Left renal pelvis (tissue), 4 donors: ENCODE measurements around the gene KCNMB1. TPM values are rescaled to one million over a fixed set of nuclear protein-coding genes. Genes with fewer than 3 reads are reported as not detected.

Experiments
- DNase-seq, 4 donors: peaks; one replicate each; pipeline ENCODE4 v3.0.0-alpha.2; 2013; ENCODE audit warnings: low read depth in 4 of 4, low spot score in 3 of 4
- polyA plus RNA-seq, 4 donors: library from polyadenylated mRNA; unstranded; fragments of 120-200 nt; gene quantifications; one replicate each; pipeline ENCODE4 v1.2.1, GENCODE V29; 2013; ENCODE audit not compliant: insufficient read length in 4 of 4

Gene KCNMB1
- polyA plus RNA-seq, 4 donors = 0.48 to 1.2 (median 1.1) TPM

DNA sequence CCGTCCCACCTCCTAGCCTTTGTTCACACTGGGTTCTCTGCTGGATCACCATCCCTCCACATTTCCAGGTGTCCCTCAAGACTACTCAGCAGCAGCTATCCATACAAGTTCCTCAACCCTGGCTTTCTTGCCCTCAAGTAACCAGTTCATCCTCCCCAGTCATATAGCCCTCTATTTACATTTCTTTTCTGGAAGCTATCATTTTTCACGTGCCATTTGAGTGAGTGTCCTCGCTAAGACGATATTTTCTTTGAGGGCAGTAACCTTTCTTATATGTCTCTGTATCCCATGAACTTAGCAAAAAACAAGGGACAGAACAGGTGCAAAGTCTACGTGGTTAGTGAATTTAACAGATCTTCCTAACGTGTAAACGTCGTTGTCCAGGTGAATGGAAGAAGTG lies 29.6 kb upstream of the KCNMB1 start:
- DNase-seq = no peak

DNA sequence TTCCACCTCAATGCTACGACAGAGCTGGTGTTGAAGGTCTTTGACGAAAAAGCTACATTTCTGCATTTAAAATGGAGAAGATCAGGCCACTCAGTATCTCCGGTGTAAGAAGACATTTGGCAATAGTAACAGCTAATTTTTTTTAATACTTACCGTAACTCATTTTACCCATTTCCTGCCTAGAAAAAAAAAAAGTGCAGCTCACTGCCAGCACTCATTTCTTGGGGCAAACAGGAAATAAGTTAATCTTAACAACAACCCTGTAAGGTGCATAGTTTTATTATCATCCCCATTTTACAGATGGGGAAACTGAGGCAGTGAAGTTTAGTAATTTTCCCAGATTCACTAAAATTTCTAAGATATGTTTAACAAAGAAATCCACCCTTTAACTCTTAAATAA lies 27.4 kb upstream of the KCNMB1 start:
- no peak for DNase-seq

DNA sequence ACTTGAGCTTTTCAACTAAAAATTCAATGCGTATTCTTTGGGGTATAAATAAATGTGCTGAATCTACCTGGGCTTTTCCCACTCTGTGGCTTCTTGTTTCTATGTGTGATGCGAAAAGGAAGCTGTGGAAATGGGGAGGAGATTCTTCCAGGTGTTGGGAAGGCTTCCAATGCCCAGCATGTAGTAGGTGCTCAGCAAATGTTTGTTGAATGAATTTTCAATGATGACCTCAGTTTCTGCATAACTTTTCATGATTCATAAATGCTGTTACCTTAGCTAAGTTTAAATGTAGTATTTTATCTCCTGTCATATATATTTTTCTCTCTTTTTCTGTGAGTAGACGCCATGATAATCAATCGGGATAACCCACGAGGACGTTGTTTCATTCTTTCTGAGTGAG lies 25.6 kb upstream of the KCNMB1 start:
- DNase-seq = no peak

DNA sequence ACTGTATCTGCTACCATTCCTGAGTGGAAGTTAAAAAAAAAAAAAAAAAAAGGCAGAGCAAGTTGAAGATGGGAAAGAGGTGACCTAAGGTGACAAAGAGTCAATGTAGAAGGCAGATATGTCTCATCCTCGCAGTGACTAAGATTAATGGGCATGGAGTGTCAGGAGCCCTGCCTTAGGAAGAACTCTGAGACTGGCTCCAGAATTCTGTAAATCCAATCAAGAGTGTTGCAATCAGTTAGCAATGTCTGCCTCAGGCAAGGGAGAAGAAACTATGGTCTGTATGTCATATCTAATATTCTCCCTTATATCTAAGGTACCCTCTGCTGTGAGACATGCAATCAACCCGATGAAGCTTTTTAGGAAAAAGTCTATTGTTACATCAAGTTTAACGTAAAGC lies 24.7 kb upstream of the KCNMB1 start:
- DNase-seq = no peak

DNA sequence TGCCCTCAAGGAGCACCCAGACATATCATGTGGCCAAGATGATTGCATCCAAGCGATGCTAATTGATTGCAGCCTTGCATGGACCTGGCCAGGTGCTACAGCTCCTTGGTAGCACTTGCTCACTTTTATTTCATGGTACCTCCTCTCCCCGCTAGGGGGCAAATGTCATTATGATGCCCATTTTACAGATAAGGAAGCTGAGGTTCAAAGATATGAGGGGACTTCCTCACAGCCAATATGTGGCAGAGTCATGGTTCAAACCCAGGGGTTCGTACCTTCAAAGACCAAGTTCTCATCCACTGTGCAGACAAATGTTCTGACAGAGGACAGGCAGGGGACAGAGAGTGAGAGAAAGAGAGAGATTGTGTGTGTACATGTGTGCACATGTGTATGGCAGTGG lies 21.9 kb upstream of the KCNMB1 start:
- no peak for DNase-seq

DNA sequence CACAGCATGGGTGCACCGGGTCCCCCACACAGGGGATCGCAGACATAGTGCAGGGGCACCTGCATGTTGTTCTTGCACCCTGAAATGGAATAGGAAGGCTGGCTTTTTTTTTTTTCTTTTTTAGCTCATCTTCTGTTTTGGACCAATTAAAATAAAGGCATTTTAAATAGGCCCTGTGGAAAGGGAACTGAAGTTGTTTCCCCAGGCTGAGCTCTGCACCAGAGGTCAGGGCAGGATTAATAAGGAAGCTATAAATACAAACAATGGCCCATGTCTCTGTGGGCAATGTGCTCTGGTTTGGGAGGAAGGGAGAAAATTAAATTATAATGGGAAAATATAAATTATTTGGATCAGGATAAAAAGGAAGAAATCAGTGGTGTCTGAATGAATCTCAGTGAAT lies 21.2 kb upstream of the KCNMB1 start:
- no peak for DNase-seq

DNA sequence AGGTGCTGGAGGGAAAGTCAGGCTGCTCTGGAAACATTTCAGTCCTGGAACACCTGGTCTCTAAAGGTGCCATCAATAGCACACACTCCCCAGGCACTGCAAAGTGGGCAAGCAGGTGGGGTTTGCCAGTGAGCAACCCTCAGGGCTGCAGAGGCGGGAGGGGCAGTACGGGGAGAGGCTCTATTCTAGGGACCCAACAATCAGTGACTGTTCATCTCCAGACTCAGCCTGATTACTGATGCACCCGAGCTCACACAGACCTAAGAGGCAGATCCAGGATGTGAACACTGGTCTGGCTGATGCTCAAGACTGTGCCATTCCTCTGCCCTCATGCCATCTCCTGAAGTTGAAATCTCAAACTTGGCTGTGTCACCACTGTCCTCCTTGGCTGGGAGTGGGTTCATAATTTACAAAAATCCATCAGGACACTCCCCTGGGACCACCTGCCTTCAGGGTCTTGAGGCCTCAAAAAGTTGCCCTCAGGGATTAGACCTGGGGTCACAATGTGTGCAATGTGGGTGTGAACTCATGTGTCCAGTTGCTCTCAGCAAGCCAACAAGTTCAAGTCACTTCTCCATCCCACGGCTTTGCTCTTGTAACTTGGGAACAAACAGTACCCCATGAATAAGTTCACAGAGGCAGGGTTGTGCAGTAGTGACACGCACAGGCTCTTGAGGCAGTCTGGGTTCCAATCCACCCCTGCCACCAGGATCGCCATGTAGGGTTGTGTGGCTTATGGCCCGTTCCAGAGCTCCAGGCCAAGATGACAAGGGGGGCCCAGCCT lies 19.9 kb upstream of the KCNMB1 start:
- DNase-seq = no peak

DNA sequence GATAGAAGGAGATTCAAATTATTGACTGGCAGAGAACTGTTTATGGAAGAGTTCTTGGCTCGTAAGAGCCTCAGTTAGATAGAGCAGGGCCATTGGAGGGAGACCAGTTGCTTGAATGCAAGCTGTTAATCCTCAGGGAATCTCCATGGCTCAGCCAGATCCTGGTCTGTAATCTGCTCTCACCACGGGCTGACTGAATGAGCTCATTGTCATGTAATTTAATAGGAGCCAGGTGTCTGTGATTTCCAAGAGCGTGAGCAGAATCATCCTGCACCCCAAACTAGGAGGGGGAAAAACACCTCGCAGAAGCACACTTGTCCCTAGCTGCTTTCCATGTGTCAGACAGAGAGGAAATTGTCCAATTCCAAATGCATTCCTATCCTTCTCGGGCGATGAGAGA lies 19.1 kb upstream of the KCNMB1 start:
- no peak for DNase-seq

DNA sequence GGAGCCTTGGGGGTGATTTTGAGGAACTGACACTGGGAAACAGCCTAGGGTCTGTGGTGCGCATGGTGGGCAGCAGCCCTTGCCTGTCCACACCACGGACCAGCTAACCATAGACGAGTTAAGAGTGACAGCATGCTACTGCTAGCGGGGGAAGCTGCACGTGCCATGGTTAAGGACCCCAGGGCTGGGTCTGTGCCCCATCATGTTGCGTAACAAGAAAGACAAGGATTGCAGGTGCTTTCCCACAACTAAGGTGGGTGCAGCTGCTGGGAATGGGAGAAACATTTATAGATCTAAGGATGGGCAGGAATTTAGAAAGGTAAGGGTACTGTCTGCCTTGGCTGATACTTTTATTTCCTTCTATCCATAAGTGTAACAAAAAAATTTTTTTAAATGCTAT lies 17.9 kb upstream of the KCNMB1 start:
- DNase-seq = no peak

DNA sequence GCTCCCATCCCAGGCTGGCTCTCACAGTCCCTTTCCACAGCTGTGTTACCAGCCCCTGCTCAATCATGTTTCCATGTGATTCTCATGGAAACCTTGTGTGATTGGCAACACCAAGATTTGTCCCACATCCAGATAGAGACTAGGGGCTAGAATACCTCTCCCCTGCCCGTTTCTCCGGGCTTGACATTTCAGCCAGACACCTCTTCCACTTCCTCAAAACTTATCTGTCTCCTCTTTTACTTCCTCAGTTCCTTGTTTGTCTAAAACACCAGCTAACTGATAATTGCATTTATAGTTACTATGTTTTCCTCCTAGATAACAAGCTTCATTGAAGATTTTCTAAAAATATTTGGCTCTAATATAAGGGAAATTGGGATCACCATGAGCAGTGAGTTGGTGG lies 16.6 kb upstream of the KCNMB1 start:
- DNase-seq = no peak

DNA sequence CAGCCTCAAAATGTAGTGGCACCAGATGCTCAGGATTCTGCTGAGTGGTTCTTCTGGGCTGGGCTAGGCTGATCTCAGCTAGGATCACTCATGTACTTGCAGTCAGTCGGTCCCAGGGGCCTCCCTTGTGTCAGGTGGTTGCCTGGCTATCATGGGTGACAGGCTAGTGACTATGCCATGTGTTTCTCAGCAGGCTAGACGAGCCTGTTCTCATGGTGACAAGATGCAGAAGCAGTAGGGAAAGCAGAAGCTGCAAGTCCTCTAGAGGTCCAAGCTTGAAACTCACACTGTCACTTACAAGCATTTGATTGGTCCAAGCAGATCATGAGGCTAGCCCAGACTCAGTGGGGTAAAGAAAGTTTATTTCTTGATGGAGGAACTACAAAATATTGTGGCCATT lies 15.2 kb upstream of the KCNMB1 start:
- DNase-seq = no peak

DNA sequence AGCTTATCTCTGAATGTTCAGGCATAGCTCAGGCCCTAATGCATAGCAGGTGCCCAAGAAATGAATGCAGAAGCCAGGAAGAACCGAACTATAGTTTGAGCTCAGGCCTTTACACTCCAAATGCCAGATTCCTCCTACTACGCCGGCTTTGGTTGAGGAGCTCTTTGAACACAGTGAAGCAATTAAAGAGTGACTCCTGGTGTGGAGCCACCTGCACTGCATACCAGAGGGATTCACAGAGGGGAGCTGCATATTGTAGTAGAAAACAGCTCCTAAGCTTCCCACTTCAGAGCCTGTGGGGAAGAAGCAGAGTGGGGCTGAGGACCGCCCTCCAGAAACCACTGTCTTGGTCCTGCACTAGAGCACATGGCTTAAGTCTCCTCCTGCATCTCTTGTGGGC lies 14.5 kb upstream of the KCNMB1 start:
- DNase-seq = no peak

DNA sequence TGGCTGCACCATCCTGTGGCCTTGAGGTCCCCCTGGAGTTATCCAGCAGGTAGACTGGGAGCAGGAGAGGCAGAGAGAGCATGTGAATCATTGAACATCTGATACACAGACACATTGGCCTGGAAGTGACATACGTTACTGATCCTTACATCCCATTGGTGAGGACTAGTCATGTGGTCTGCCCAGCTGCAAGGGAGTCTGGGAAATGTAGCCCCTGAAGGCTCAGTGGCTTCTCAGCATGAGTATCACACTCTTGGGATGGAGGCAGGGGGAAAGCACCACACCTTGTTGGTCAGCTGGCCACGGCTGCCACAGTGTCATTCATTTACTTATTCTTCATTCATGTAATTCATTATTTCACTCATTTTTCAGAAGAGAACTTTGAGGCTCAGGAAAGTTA lies 13.3 kb upstream of the KCNMB1 start:
- DNase-seq = no peak

DNA sequence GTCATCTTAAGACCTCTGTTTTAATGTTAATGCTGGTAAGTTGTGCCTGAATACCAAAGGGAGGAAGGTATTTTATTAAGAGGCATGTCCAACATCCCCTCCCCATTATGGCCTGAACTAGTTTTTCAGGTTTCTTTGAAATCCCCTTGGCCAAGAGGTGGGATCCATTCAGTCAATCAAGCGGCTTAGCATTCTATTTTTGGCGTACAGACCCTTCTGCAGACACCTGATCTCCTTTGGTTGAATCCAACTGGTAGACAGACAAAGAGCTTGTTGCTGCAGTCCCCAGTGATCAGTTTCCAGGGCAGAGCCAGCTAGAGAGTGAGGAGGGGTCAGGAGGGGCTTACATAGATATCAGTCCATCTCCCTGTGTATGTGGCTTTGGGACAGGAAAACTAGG lies 7.9 kb upstream of the KCNMB1 start:
- DNase-seq = no peak

DNA sequence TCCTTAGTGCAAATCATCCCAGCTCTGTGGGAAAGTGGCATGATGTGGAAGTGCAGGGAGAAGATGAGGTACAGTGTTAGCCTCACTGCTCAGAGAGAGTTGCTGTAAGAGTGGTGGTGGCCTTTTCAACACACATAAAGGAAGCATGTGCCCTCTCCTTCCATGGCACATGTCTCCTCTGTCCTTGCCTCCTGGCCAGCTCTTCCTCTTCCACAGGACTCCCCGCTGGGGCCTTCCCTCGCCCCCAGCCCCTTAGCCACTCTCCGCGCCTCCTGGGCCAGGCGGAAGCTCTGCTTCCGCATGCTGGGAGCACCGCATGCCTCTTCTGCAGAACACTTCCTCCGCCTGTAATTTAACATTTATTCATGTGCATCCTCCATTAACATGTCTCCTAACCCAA lies 4.8 kb upstream of the KCNMB1 start:
- DNase-seq = no peak

DNA sequence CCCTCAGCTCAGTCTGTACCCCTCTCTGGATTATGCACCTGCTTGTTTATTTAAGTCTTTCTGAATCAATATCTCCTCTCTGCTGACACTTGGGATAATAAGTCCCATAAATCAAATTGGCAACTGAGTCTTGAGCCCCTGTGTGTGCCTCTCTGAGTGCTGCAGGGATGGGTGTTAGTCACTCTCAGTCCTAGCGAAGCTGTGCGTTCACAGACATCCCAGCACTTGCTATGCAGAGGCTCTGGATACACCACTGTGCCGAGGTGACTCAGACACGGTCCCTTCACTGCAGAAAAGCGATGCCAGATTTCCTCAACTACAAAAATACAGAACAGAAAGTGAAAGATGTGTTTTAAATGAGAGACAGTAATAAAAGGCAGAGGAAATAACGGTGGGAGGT lies 4.1 kb upstream of the KCNMB1 start:
- no peak for DNase-seq

DNA sequence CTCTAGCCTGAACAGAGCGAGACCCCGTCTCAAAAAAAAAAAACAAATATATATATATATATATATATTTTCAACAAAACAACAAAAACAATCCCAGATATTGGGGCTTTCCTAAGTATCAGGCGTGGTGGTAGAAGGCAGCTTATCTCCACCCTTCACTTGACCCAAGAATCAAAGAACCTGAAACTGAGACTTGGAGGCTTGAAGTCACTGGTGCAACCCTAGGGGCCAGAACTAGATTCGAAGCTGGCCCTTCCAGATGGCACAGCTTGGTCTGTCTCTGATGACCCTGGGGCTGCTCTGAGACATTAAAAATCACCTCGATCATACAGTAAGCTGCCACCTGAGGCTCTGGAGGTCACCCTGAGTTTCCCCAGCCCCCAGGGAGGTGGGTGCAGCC lies 1.3 kb upstream of the KCNMB1 start:
- no peak for DNase-seq

DNA sequence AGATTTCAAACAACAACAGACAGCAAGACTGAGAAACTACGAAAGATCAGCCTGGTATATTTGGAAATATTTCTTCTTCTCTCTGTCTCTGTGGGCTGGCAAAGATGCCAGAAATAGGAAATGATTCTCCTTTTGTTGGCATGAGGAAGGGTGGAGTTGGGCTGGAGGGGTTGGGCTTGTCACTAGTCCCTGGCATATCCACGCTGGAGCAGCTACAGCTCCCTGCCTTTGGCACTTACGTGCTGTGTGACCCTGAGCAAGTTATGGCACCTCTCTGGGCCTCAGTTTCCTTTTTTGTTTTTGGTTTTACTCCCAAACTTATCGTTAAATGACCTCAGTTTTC lies 354 bp upstream of the KCNMB1 start:
- DNase-seq = no peak

DNA sequence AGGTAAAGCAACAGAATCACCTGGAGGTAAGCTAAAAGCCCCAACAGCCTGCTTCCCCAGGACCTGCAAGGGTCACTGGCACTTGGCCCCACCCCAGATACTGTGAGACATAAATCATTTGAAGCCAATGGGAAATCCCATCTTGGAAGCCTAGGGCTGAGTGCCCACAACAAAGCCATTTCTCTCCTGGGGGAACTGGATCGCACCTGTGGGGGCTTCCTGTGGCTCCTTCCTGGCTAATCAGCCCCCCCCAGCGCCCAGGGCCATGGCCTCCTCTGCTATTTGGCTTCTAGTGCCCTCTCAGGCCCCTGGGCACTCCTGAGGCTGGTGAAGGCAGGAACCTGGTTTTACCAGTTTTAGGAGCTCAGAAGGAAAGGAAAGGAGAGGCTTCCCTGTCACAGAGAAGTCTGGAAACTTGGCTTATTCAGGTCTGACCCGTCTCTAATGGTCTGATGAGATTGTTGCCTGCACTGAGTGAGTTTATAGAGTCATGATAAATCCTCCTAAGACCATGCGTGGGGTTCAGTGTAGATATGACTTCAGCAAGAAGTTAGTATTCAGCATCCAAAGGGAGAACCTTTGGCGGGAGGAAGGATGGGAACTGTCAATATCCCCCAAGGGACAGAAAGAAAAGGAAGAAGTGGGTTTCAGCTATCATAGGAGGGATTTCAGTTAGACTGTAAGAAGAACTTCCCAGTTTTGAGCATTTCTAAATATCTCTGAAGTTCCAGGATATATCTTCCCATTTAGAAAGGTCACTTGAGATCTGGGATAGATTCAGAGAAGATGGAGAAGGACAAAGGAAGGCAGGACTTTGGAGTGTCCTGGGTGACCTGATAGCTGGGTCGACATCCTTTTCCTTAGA lies 1.2 kb downstream of the KCNMB1 start:
- no peak for DNase-seq

DNA sequence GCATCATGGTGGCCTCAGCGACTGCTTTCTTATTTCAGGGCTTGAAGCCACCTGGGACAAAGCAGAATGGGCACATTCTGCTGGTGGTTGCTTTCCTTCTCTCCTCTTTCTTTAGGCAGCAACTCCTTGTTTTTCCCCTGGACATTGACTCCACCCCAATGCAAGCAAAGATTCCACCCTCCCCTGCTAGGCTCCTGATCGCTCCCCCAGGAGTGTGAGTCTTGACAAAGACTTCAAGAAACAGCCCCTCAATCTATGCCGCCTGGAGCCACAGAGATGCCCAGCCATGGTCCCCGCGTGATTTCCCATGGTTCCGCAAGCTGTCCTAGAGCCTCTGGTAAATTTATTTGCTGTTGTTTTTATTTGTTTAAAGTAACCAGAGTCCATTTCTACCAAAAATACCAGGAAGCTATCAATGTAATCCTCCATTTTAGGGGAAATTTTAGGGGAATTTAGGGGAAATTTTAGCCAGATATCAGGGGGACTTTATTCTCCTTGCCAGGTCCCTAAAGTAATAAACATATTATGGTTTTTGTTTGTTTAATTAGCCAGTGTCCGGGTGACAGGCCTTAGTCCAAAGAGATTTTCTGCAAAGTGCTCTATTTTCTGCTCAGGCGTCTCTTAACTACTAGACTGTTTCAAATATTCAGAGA lies 2.3 kb downstream of the KCNMB1 start:
- DNase-seq = no peak

DNA sequence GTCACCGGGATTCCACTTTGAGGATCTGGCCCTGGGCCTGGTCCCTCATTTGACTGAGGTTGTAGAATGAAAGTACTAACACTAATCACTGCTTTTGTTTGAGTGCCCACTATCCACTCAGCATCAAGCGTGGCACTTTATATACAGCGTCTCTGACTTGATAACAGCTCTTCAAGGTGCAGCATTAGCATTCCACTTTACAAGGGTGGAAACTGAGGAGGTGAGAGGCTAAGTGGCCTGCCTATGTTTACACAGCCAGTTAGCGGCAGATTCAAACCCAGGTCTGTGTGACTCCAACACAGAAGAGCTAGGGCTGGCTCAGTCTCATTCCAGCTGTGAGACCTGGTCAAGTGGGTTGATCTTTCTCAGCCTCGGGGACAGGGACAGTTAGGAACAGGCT lies 5.9 kb downstream of the KCNMB1 start:
- DNase-seq = no peak

DNA sequence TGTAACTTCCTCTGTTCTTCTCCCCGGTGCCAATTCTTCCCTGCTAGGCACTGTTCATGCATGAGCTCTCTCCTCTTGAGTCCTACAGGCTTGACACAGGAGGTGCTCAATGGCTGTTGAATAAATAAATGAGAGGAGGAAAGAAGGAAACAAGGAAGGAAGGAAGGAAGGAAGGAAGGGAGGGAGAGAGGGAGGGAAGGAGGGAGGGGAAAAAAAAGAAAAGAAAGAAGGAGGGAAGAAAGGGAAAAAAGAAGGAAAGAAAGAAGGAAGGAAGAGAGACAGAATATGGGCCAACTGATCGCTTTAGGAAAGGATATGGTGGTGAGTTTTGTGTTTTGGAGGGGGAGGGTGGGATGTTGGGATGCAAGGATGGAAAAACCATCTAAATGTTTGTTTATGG lies 6.4 kb downstream of the KCNMB1 start:
- no peak for DNase-seq
